Measurements from ENCODE around the gene EPHA6. TPM values are rescaled to one million over a fixed set of nuclear protein-coding genes. Genes with fewer than 3 reads are reported as not detected.
"Not testable (repeated sequence)": the region's sequence is repeated elsewhere in the genome, so short reads cannot be mapped to it uniquely, and the experiment has no call there.

Gene EPHA6
- total RNA-seq, 2 donors from 2014 or later = not detected

DNA sequence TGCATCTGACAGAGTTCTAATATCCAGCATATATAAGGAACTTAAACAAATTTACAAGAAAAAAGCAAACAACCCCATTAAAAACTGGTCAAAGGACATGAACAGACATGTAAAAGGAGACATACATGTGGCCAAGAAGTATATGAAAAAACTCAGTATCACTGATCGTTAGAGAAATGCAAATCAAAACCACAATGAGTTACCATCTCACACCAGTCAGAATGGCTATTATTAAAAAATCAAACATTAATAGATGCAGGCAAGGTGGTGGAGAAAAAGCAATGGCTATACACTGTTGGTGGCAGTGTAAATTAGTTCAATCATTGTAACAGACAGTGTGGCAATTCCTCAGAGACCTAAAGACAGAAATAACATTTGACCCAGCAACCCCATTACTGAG, 806.1 kb downstream of the EPHA6 start:
- DNase-seq; H3K27me3 Mint-ChIP-seq (ENCODE audit: low read depth); H3K9me3 Mint-ChIP-seq; ATAC-seq (replicated peaks in 1 of 2); H3K4me1 Mint-ChIP-seq (ENCODE audit: low read depth); H3K27ac Mint-ChIP-seq; H3K4me3 Mint-ChIP-seq; H3K36me3 Mint-ChIP-seq (ENCODE audit: insufficient read depth in 2 of 2): not testable (repeated sequence)

DNA sequence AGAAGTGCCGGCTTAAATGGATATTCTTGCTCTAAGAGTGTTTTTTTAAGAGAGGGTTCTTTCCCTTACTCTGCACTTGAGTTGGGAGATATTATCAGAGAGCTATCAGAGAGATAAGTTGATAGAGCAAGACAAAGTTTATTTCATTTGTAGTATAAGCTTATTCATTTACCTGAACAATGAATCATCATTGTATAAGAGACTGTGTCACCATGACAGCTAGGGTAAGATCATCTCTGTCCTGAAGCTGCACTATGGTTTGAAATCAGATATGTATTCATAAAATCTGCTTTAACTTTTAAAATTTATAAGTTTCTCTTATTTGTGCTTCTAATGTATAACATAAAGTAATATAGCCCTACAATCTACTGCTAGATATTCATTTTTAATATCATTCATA, 822.1 kb downstream of the EPHA6 start:
- Mint-ChIP-seq H3K4me3 (no peak overlapping the region), H3K9me3 (no peaks in the 10 kb centered on the region), H3K27me3 (ENCODE audit: low read depth) (no peaks in the 10 kb centered on the region), H3K36me3 (ENCODE audit: insufficient read depth in 2 of 2) (no peaks in the 10 kb centered on the region), H3K27ac (no peak overlapping the region), H3K4me1 (ENCODE audit: low read depth) (no peaks in the 10 kb centered on the region)
- no peak for ATAC-seq (replicated peaks in 1 of 2)
- DNase-seq = no peak

DNA sequence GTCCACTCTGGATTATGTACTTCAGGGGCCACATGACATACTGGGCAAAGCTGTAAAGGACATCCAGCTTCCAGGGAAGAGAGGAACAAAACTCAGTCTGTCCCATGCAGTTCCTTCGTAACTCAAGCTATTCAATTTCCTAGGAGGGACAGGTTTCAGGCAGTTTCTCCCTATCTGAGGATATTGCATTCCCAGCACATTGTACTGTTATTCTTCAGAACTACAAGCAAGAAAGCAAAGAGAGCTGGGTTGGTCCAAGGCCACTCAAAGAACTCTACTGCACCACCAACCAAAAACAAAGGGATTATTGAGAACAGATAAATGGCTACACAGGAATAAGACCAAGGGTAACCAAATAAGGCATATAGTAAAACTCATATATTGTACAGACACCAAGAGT, 832.5 kb downstream of the EPHA6 start:
- Mint-ChIP-seq H3K36me3 (ENCODE audit: insufficient read depth in 2 of 2) (no peaks in the 10 kb centered on the region), H3K4me1 (ENCODE audit: low read depth) (no peaks in the 10 kb centered on the region), H3K27ac (no peak overlapping the region), H3K4me3 (no peak overlapping the region), H3K27me3 (ENCODE audit: low read depth) (no peaks in the 10 kb centered on the region), H3K9me3 (no peaks in the 10 kb centered on the region)
- DNase-seq (no peak), ATAC-seq (replicated peaks in 1 of 2) (no peak)

DNA sequence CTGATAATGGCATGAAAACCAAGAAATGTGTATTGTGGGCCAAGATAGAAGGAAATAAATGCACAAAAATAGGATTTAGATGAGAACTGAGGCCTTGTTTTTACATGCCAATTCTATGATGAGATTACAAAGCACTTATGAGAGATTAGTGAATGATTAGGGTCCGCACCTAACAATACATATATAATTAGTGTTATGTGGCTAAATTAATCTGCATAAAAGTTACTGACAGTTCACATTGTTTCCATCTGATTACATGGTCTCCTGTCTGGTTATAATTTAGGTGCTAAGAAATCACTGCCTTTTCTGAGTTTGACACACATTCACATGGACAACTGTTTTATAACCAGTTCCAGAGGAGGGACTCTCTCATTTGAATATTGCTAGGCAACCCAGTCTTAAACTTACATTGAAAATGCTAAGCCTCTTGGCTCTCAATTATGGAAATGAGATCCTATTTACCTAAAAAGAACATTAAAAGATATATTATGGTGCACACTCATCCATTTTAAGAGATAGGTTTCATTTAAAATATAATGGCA, 833.1 kb downstream of the EPHA6 start:
- Mint-ChIP-seq H3K4me1 (ENCODE audit: low read depth) (no peaks in the 10 kb centered on the region), H3K36me3 (ENCODE audit: insufficient read depth in 2 of 2) (no peaks in the 10 kb centered on the region), H3K27me3 (ENCODE audit: low read depth) (no peaks in the 10 kb centered on the region), H3K27ac (no peak overlapping the region), H3K4me3 (no peak overlapping the region), H3K9me3 (no peaks in the 10 kb centered on the region)
- no peak for ATAC-seq (replicated peaks in 1 of 2)
- no peak for DNase-seq

DNA sequence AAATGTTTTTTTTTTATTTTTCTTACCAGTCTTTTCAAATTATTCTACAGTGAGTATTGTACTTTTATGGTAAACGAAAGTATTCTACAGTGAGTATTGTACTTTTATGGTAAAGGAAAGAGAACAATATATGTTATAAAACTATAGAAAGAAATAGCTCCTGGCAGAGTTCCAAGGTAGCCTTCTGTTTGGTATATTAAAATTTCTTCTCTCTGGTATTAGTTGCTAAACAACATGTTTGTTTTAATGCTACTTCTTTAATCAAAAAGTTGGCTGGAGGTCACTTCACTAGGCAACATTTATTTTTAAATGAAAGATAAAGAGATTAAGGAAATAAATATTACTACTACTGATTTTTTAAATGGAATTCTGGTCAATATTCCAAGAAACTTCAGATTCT, 841.6 kb downstream of the EPHA6 start:
- Mint-ChIP-seq H3K9me3 (peaks cover 0 to 2% of the 10 kb centered on the region in 2 donors), H3K27ac (no peak overlapping the region), H3K4me3 (no peak overlapping the region), H3K4me1 (ENCODE audit: low read depth) (no peaks in the 10 kb centered on the region), H3K27me3 (ENCODE audit: low read depth) (peaks cover 12% of the 10 kb centered on the region), H3K36me3 (ENCODE audit: insufficient read depth in 2 of 2) (no peaks in the 10 kb centered on the region)
- no peak for DNase-seq
- ATAC-seq (replicated peaks in 1 of 2) = no peak

DNA sequence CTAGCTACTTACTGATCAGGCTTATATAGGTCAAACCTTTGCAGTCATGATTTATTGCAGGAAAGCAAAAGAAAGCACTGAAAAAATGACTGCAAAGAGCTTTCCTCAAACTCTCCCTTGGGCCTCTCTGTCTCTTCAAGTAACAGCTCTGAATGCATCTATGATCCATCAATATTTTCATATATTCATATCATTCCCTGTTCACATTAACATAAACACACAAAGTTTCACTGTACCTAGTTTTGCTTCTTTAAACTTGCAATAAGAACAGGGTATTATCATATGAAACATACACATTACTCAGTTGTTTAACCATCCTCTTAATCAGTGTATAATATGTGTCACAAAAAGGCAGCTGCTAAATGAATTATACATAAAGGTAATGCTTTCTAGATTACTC, 842.2 kb downstream of the EPHA6 start:
- no peak overlapping the region for H3K4me3 Mint-ChIP-seq
- H3K27me3 Mint-ChIP-seq (ENCODE audit: low read depth) = peaks cover 12% of the 10 kb centered on the region
- ATAC-seq (replicated peaks in 1 of 2) (no peak), DNase-seq (no peak)
- no peak overlapping the region for H3K27ac Mint-ChIP-seq
- H3K4me1 Mint-ChIP-seq (ENCODE audit: low read depth) = no peaks in the 10 kb centered on the region
- H3K9me3 Mint-ChIP-seq = peaks cover 0 to 2% of the 10 kb centered on the region in 2 donors
- H3K36me3 Mint-ChIP-seq (ENCODE audit: insufficient read depth in 2 of 2) = no peaks in the 10 kb centered on the region

DNA sequence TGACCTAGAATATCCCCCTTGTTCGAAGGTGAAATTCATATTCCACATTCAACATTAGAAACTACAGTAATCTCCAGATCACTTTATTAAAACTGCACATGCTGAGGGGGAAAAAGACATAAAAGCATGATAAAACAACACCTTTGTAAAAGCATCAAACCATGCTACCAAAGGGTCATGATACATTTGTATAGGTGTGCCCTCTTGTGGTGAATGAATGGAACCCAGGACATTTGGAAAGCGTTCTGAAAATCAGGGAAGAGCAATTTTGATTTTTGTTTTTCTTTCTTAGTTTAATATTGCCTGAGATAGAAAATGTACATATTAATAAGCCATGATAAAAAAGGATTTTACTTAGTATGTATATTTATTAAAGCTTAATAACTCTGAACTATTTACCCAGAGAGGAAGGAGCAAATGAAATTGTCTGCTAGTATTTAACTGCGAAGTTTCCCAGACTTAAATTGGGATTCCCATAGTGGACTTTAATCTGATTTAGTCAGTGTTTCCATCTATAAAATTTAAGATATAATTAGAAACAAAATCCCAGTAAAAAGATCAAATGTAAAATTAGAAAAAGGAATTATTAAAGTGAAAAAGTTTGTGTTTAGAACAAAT, 844.4 kb downstream of the EPHA6 start:
- no peak overlapping the region for H3K4me3 Mint-ChIP-seq
- H3K36me3 Mint-ChIP-seq (ENCODE audit: insufficient read depth in 2 of 2) = no peaks in the 10 kb centered on the region
- H3K4me1 Mint-ChIP-seq (ENCODE audit: low read depth) = no peaks in the 10 kb centered on the region
- ATAC-seq (replicated peaks in 1 of 2) (no peak), DNase-seq (no peak)
- H3K27me3 Mint-ChIP-seq (ENCODE audit: low read depth) = peaks cover 12% of the 10 kb centered on the region
- no peaks in the 10 kb centered on the region for H3K9me3 Mint-ChIP-seq
- H3K27ac Mint-ChIP-seq = no peak overlapping the region

DNA sequence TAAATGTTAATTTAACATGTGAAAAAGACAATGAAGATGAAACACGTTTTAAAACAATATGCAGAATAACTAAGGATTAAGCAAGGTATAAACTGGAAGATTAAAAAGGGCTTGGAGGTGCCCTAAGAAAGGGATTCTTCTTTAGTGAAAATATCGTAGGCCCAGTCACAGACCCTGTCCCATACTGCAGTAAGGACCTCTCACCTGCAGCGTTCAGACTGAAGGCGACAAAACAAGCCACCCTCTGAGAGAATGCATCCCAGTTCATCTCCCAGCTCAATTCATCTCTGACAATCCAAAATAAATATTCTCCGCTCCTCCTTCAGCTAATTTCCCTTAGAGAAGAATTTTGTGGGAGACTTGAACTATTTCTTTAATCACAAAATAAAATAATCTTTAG, 847.9 kb downstream of the EPHA6 start:
- no peak for ATAC-seq (replicated peaks in 1 of 2)
- no peak overlapping the region for H3K27ac Mint-ChIP-seq

DNA sequence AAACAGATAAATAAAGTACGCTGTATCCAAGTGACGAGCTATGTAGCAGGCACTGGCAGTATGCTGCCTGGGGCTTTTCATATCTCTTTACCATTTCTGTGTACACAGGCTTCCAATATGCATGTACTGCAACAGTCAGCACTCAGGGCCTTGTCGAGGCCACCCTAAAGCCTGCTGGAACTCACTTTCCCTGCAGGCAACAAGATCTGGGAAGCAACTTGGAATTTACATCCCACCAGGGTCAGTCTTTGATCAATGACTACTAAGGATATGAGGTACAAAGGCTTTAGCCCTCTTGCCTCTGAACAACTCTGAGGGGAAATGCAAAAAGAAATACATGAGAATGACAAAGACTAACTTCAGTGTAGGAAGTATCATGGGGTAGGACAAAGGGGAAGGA, 848.4 kb downstream of the EPHA6 start:
- ATAC-seq (replicated peaks in 1 of 2) = no peak
- Mint-ChIP-seq H3K4me3 (no peak overlapping the region), H3K27ac (no peak overlapping the region), H3K36me3 (ENCODE audit: insufficient read depth in 2 of 2) (no peaks in the 10 kb centered on the region), H3K9me3 (no peaks in the 10 kb centered on the region), H3K27me3 (ENCODE audit: low read depth) (peaks cover 29% of the 10 kb centered on the region), H3K4me1 (ENCODE audit: low read depth) (no peaks in the 10 kb centered on the region)
- DNase-seq = no peak

More for the DNA sequence above, 847.9 kb downstream of the EPHA6 start:
- Mint-ChIP-seq H3K9me3 (no peaks in the 10 kb centered on the region), H3K4me1 (ENCODE audit: low read depth) (no peaks in the 10 kb centered on the region), H3K27me3 (ENCODE audit: low read depth) (peaks cover 29% of the 10 kb centered on the region), H3K4me3 (no peak overlapping the region), H3K36me3 (ENCODE audit: insufficient read depth in 2 of 2) (no peaks in the 10 kb centered on the region)
- DNase-seq = no peak

DNA sequence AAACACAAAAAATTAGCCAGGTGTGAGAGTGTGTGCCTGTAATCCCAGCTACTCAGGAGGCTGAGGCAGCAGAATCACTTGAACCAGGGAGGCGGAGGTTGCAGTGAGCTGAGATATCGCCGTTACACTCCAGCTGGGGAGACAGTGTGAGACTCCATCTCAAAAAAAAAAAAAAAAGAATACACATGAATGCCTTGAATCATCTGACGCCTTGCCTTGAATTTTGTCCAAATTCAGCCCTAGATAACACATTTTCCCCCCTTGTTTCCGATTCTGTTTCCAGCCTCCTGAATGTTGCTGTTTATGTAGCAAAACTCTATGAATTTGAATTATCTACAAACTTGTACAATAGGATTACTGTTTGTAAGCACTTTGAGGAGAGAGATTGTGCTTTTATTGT, 851.5 kb downstream of the EPHA6 start:
- no peak for ATAC-seq (replicated peaks in 1 of 2)
- H3K27ac Mint-ChIP-seq = no peak overlapping the region
- no peak overlapping the region for H3K4me3 Mint-ChIP-seq
- H3K9me3 Mint-ChIP-seq = no peaks in the 10 kb centered on the region
- H3K4me1 Mint-ChIP-seq (ENCODE audit: low read depth) = no peaks in the 10 kb centered on the region
- DNase-seq = no peak
- peaks cover 17% of the 10 kb centered on the region for H3K27me3 Mint-ChIP-seq (ENCODE audit: low read depth)
- no peaks in the 10 kb centered on the region for H3K36me3 Mint-ChIP-seq (ENCODE audit: insufficient read depth in 2 of 2)

DNA sequence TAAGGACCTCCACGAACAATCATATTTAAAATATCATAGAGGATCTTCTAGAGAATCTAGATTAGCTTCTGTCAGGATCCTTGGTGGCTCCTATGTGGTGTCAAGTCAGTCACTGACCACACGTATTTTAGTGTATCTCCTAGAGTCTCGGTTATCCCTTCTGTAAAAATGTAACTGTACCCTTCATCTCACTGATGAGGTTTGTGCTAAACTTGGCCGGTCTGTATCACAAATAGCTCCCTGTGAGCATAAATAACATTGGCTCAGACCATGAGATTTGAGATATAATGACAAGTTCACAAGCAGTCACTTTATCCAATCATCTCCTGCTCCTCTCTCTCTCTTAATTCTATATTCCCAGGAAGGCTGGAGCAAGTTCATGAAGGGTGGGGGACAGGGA, 856.6 kb downstream of the EPHA6 start:
- DNase-seq = no peak
- H3K27me3 Mint-ChIP-seq (ENCODE audit: low read depth) = peaks cover 18% of the 10 kb centered on the region
- no peaks in the 10 kb centered on the region for H3K36me3 Mint-ChIP-seq (ENCODE audit: insufficient read depth in 2 of 2)
- H3K4me3 Mint-ChIP-seq = no peak overlapping the region
- no peak for ATAC-seq (replicated peaks in 1 of 2)
- no peak overlapping the region for H3K27ac Mint-ChIP-seq
- H3K9me3 Mint-ChIP-seq = no peaks in the 10 kb centered on the region
- no peaks in the 10 kb centered on the region for H3K4me1 Mint-ChIP-seq (ENCODE audit: low read depth)

DNA sequence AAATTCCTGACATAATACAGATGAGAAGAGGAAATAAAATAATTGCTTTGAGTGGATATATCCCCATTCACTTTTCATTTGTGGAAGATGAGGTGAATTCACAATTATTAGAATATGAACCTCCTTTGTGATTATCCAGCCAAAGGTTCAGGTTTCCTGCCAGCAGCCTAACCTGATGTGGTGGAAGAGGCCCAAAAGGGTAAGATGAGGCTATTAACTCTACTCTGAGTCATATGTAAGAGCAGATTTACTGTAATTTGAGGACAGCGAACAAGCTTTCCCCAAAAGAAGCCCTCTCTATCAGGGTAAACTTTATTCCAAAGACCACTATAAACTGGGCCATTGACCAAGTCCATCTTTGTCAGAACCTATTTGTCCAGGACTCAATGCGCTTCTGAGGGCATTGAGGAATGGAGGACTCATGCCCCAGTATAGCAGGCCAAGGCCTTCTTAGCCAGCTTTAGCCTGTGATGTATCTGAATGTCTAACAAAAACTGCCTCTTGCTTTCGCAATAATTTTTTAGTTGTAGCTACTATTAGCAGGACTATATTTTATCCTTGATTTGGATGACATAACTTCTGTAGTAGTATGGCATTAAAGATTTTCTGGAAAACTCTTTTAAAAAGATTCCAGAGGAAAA, 859.1 kb downstream of the EPHA6 start:
- no peak for DNase-seq
- no peak overlapping the region for H3K4me3 Mint-ChIP-seq
- no peak for ATAC-seq (replicated peaks in 1 of 2)
- H3K4me1 Mint-ChIP-seq (ENCODE audit: low read depth) = no peaks in the 10 kb centered on the region
- H3K9me3 Mint-ChIP-seq = no peaks in the 10 kb centered on the region
- no peak overlapping the region for H3K27ac Mint-ChIP-seq
- H3K27me3 Mint-ChIP-seq (ENCODE audit: low read depth) = peaks cover 5% of the 10 kb centered on the region
- no peaks in the 10 kb centered on the region for H3K36me3 Mint-ChIP-seq (ENCODE audit: insufficient read depth in 2 of 2)

DNA sequence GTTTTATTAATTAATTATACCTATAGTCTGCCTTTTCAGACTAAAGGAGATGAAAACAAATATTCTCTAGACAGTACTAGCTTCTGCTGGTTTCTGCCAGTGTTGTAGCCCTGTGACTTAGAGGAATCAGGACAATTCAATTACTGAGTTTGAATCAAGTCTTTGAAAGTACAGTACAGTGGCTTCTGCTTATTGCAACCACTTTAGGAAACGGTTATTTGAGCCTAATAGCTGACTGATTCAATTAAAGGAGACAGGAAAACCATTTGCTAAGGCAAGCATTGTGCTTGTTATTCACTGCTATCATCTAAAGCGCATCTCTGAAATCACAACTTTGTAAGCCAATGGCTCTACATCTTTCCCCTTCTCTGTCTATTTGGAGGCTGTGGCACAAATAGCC, 860.1 kb downstream of the EPHA6 start:
- Mint-ChIP-seq H3K36me3 (ENCODE audit: insufficient read depth in 2 of 2) (no peaks in the 10 kb centered on the region), H3K27ac (no peak overlapping the region), H3K4me1 (ENCODE audit: low read depth) (no peaks in the 10 kb centered on the region), H3K4me3 (no peak overlapping the region), H3K9me3 (no peaks in the 10 kb centered on the region), H3K27me3 (ENCODE audit: low read depth) (peaks cover 5% of the 10 kb centered on the region)
- no peak for DNase-seq
- no peak for ATAC-seq (replicated peaks in 1 of 2)

DNA sequence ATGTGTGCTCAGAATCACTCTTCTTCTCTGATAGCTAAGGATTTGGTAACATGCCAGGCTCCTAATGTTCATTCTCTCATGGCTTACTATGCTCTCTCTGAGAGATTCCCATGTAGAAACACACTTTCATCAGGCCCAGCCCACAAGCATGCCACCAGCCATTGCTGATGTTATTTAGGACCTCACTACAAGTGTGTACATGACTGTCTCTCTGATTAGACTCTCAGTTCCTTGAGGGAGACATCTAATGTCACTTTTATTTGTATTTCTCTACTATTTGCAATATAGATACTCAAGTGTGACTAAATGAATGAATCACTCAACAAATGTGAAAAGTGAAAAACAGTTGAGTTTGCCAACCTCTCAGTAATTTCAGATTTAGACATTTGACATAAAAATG, 865.8 kb downstream of the EPHA6 start:
- no peak for DNase-seq
- Mint-ChIP-seq H3K36me3 (ENCODE audit: insufficient read depth in 2 of 2) (no peaks in the 10 kb centered on the region), H3K4me1 (ENCODE audit: low read depth) (no peaks in the 10 kb centered on the region), H3K27me3 (ENCODE audit: low read depth) (peaks cover 7% of the 10 kb centered on the region), H3K27ac (no peak overlapping the region), H3K9me3 (no peaks in the 10 kb centered on the region), H3K4me3 (no peak overlapping the region)
- peak in 1 of 2 donors; percentile 25 for ATAC-seq (replicated peaks in 1 of 2)
